Measurements from ENCODE around the gene UBE2G2.

- no peak for TF ChIP-seq POLR2A (IDR thresholded peaks at IDR 0.05; ENCODE audit: low read depth, low read length)
- TF ChIP-seq TAF1 (IDR thresholded peaks at IDR 0.05; ENCODE audit: borderline replicate concordance, low read depth, low read length), result no peak
- no peak for TF ChIP-seq POLR2AphosphoS5 (IDR thresholded peaks at IDR 0.05; ENCODE audit: low read depth, low read length)
These were observed 6.3 kb downstream of the UBE2G2 start for GRCh38 chr21:44795342-44795741.

Data from GM12892 (cell line).